ENCODE data around the gene SFI1. TPM values are rescaled to one million over a fixed set of nuclear protein-coding genes. Genes with fewer than 3 reads are reported as not detected.

Gene SFI1
- total RNA-seq, 1 experiment from 2014 or later, result 61.6 TPM

- no peaks in the 10 kb centered on the region for H3K4me1 ChIP-seq (ENCODE audit: insufficient read depth, low read length, poor library complexity, severe bottlenecking)
- H3K4me3 ChIP-seq (ENCODE audit: low read depth, low read length, poor library complexity, severe bottlenecking), result no peak overlapping the region
- H3K9me3 ChIP-seq (ENCODE audit: low read depth, low read length, poor library complexity, severe bottlenecking), result no peaks in the 10 kb centered on the region
- CTCF ChIA-PET, result no interaction called here
- POLR2A ChIA-PET (ENCODE audit: low non-redundant PET), result no interaction called here
- no peak for DNase-seq (ENCODE audit: low spot score)
- BruUV-seq (replicated peaks), result no TSS peak
- no peak for TF ChIP-seq EZH2 (IDR thresholded peaks at IDR 0.05; ENCODE audit: borderline replicate concordance, low read depth, low read length, poor library complexity, severe bottlenecking)
- TF ChIP-seq, protein P1, sequence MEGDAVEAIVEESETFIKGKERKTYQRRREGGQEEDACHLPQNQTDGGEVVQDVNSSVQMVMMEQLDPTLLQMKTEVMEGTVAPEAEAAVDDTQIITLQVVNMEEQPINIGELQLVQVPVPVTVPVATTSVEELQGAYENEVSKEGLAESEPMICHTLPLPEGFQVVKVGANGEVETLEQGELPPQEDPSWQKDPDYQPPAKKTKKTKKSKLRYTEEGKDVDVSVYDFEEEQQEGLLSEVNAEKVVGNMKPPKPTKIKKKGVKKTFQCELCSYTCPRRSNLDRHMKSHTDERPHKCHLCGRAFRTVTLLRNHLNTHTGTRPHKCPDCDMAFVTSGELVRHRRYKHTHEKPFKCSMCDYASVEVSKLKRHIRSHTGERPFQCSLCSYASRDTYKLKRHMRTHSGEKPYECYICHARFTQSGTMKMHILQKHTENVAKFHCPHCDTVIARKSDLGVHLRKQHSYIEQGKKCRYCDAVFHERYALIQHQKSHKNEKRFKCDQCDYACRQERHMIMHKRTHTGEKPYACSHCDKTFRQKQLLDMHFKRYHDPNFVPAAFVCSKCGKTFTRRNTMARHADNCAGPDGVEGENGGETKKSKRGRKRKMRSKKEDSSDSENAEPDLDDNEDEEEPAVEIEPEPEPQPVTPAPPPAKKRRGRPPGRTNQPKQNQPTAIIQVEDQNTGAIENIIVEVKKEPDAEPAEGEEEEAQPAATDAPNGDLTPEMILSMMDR (conservative IDR thresholded peaks at IDR 0.05; ENCODE audit: low read depth, low read length), result no peak
- no peaks in the 10 kb centered on the region for H3K27me3 ChIP-seq (replicated peaks; ENCODE audit: insufficient read depth, low read depth, low read length, poor library complexity)
- H3K27ac ChIP-seq (ENCODE audit: low read depth, low read length, poor library complexity, severe bottlenecking), result no peak overlapping the region
- intact Hi-C loops (cut with micrococcal nuclease; ENCODE audit: unreplicated experiment), result no loop called here
- no peaks in the 10 kb centered on the region for H3K36me3 ChIP-seq (ENCODE audit: insufficient read depth, low read length, poor library complexity, severe bottlenecking)
Observed at GRCh38 chr22:31574055-31574670, 77.8 kb downstream of the SFI1 start.

GRCh38 chr22:31575190-31575589 lies 78.9 kb downstream of the SFI1 start:
- DNase-seq (ENCODE audit: low spot score), result no peak
- Histone ChIP-seq H3K4me1 (ENCODE audit: insufficient read depth, low read length, poor library complexity, severe bottlenecking) (no peaks in the 10 kb centered on the region), H3K27me3 (replicated peaks; ENCODE audit: insufficient read depth, low read depth, low read length, poor library complexity) (no peaks in the 10 kb centered on the region), H3K9me3 (ENCODE audit: low read depth, low read length, poor library complexity, severe bottlenecking) (no peaks in the 10 kb centered on the region), H3K27ac (ENCODE audit: low read depth, low read length, poor library complexity, severe bottlenecking) (no peak overlapping the region), H3K4me3 (ENCODE audit: low read depth, low read length, poor library complexity, severe bottlenecking) (no peak overlapping the region), H3K36me3 (ENCODE audit: insufficient read depth, low read length, poor library complexity, severe bottlenecking) (no peaks in the 10 kb centered on the region)
- TF ChIP-seq EZH2 (IDR thresholded peaks at IDR 0.05; ENCODE audit: borderline replicate concordance, low read depth, low read length, poor library complexity, severe bottlenecking), result no peak
- TF ChIP-seq, protein P1 (conservative IDR thresholded peaks at IDR 0.05; ENCODE audit: low read depth, low read length), result no peak
- ChIA-PET POLR2A (ENCODE audit: low non-redundant PET) (no interaction called here), CTCF (no interaction called here)
- no TSS peak for BruUV-seq (replicated peaks)
- intact Hi-C loops (cut with micrococcal nuclease; ENCODE audit: unreplicated experiment), result no loop called here

- no peaks in the 10 kb centered on the region for H3K36me3 ChIP-seq (ENCODE audit: insufficient read depth, low read length, poor library complexity, severe bottlenecking)
- ChIA-PET POLR2A (ENCODE audit: low non-redundant PET) (interaction anchor here (0.8 kb wide), 1 partner anchor 26 kb away, joined by 3 read pairs; no protein-coding TSS in a partner anchor), CTCF (no interaction called here)
- no peaks in the 10 kb centered on the region for H3K27me3 ChIP-seq (replicated peaks; ENCODE audit: insufficient read depth, low read depth, low read length, poor library complexity)
- no peak overlapping the region for H3K4me3 ChIP-seq (ENCODE audit: low read depth, low read length, poor library complexity, severe bottlenecking)
- no peak overlapping the region for H3K27ac ChIP-seq (ENCODE audit: low read depth, low read length, poor library complexity, severe bottlenecking)
- DNase-seq (ENCODE audit: low spot score), result no peak
- BruUV-seq (replicated peaks), result no TSS peak
- TF ChIP-seq EZH2 (IDR thresholded peaks at IDR 0.05; ENCODE audit: borderline replicate concordance, low read depth, low read length, poor library complexity, severe bottlenecking), result no peak
- TF ChIP-seq, protein P1 (conservative IDR thresholded peaks at IDR 0.05; ENCODE audit: low read depth, low read length), result no peak
- intact Hi-C loops (cut with micrococcal nuclease; ENCODE audit: unreplicated experiment), result no loop called here
- no peaks in the 10 kb centered on the region for H3K9me3 ChIP-seq (ENCODE audit: low read depth, low read length, poor library complexity, severe bottlenecking)
- H3K4me1 ChIP-seq (ENCODE audit: insufficient read depth, low read length, poor library complexity, severe bottlenecking), result no peaks in the 10 kb centered on the region
Observed at GRCh38 chr22:31577711-31578110, 81.4 kb downstream of the SFI1 start.
